Measurements from ENCODE around the gene AP2M1. TPM values are rescaled to one million over a fixed set of nuclear protein-coding genes. Genes with fewer than 3 reads are reported as not detected.

Gene AP2M1
- total and polyA plus RNA-seq, 7 donors, result 203 to 240 (median 230) TPM

- Histone ChIP-seq H3K4me3 (no peak overlapping the region), H3K9me3 (no peaks in the 10 kb centered on the region), H3K27ac (no peak overlapping the region), H3K36me3 (peaks cover 29 to 79% (median 52%) of the 10 kb centered on the region in 4 donors), H3K4me1 (peaks cover 0 to 26% (median 18%) of the 10 kb centered on the region in 4 donors), H3K27me3 (no peaks in the 10 kb centered on the region)
- DNase-seq, result no peak
- 91 to 95% methylated on average over 10 of the region's 10 CpGs for WGBS, 2 donors
- intact Hi-C loops (cut with DNase I), result no loop called here
- TF ChIP-seq EP300 (IDR thresholded peaks at IDR 0.05) (no peak), POLR2AphosphoS5 (IDR thresholded peaks at IDR 0.05) (no peak), CTCF (IDR thresholded peaks at IDR 0.05) (no peak), POLR2A (IDR thresholded peaks at IDR 0.05) (no peak)
Measured at GRCh38 chr3:184140436-184140835, 34.2 kb upstream of the AP2M1 start.

GRCh38 chr3:184142199-184142598 is 32.5 kb upstream of the AP2M1 start:
- 93 to 95% methylated on average over 7 of the region's 7 CpGs for WGBS, 2 donors
- no peak overlapping the region for H3K4me3 ChIP-seq
- intact Hi-C loops (cut with DNase I), result no loop called here
- peaks cover 0 to 13% (median 3%) of the 10 kb centered on the region in 4 donors for H3K4me1 ChIP-seq
- DNase-seq, result no peak
- H3K27me3 ChIP-seq, result no peaks in the 10 kb centered on the region
- H3K27ac ChIP-seq, result no peak overlapping the region
- H3K36me3 ChIP-seq, result peaks cover 29 to 91% (median 57%) of the 10 kb centered on the region in 4 donors
- H3K9me3 ChIP-seq, result no peaks in the 10 kb centered on the region
- TF ChIP-seq CTCF (IDR thresholded peaks at IDR 0.05), result no peak
- TF ChIP-seq POLR2A (IDR thresholded peaks at IDR 0.05), result no peak
- TF ChIP-seq EP300 (IDR thresholded peaks at IDR 0.05), result no peak
- TF ChIP-seq POLR2AphosphoS5 (IDR thresholded peaks at IDR 0.05), result no peak

- no peak for DNase-seq
- Histone ChIP-seq H3K36me3 (peaks cover 29 to 80% (median 53%) of the 10 kb centered on the region in 4 donors), H3K27me3 (no peaks in the 10 kb centered on the region), H3K9me3 (no peaks in the 10 kb centered on the region), H3K27ac (no peak overlapping the region), H3K4me1 (peaks cover 0 to 9% (median 0%) of the 10 kb centered on the region in 4 donors), H3K4me3 (no peak overlapping the region)
- TF ChIP-seq CTCF (IDR thresholded peaks at IDR 0.05), result no peak
- intact Hi-C loops (cut with DNase I), result no loop called here
- 88 to 90% methylated on average over 3 of the region's 3 CpGs for WGBS, 2 donors
Measured at GRCh38 chr3:184143327-184143726, 31.3 kb upstream of the AP2M1 start.

- Histone ChIP-seq H3K4me3 (no peak overlapping the region), H3K27ac (no peak overlapping the region), H3K27me3 (no peaks in the 10 kb centered on the region), H3K9me3 (no peaks in the 10 kb centered on the region), H3K36me3 (peaks cover 29 to 72% (median 52%) of the 10 kb centered on the region in 4 donors), H3K4me1 (peaks cover 0 to 9% (median 0%) of the 10 kb centered on the region in 4 donors)
- 77 to 86% methylated on average over 5 of the region's 5 CpGs for WGBS, 2 donors
- DNase-seq, result no peak
- no peak for TF ChIP-seq CTCF (IDR thresholded peaks at IDR 0.05)
- TF ChIP-seq POLR2AphosphoS5 (IDR thresholded peaks at IDR 0.05), result no peak
- TF ChIP-seq POLR2A (IDR thresholded peaks at IDR 0.05), result no peak
- no peak for TF ChIP-seq EP300 (IDR thresholded peaks at IDR 0.05)
- intact Hi-C loops (cut with DNase I), result no loop called here
Measured at GRCh38 chr3:184144505-184144904, 30.1 kb upstream of the AP2M1 start.

- no peaks in the 10 kb centered on the region for H3K27me3 ChIP-seq
- TF ChIP-seq CTCF (IDR thresholded peaks at IDR 0.05), result peak in 3 of 4 experiments; percentile 22 to 45 (median 37)
- TF ChIP-seq POLR2AphosphoS5 (IDR thresholded peaks at IDR 0.05), result no peak
- no peak for TF ChIP-seq EP300 (IDR thresholded peaks at IDR 0.05)
- no peak for TF ChIP-seq POLR2A (IDR thresholded peaks at IDR 0.05)
- DNase-seq, result no peak
- peaks cover 29 to 66% (median 49%) of the 10 kb centered on the region in 4 donors for H3K36me3 ChIP-seq
- no peaks in the 10 kb centered on the region for H3K9me3 ChIP-seq
- WGBS, 2 donors, result 20 to 42% methylated on average over 4 of the region's 4 CpGs
- H3K4me3 ChIP-seq, result no peak overlapping the region
- intact Hi-C loops (cut with DNase I), result no loop called here
- H3K4me1 ChIP-seq, result peaks cover 0 to 9% (median 0%) of the 10 kb centered on the region in 4 donors
- H3K27ac ChIP-seq, result peak overlapping the region in 1 of 4 donors; percentile 18
Measured at GRCh38 chr3:184145111-184145524, 29.5 kb upstream of the AP2M1 start.

All from sigmoid colon (tissue), 7 donors.